Neural cell (in vitro differentiated cells): Measurements from ENCODE around the gene ARL2BP. TPM values are rescaled to one million over a fixed set of nuclear protein-coding genes. Genes with fewer than 3 reads are reported as not detected.

Experiments used
- H2AFZ ChIP-seq: fragments of 200-600, 300-800 bp; sonication (generic), shearing (Covaris generic); 2 replicates; pipeline ENCODE4 v1.6.0; 2014; ENCODE audit warnings: low read depth, mild to moderate bottlenecking, antibody characterized with exemption, low read length, moderate library complexity
- H3F3A ChIP-seq: fragments of 200-600 bp; shearing (Covaris generic); 2 replicates; pipeline ENCODE4 v1.6.1; 2016; ENCODE audit warnings: mild to moderate bottlenecking, moderate library complexity, mixed read lengths, antibody characterized with exemption, low read length; ENCODE audit not compliant: insufficient read depth, poor library complexity, severe bottlenecking
- H3K27ac ChIP-seq: fragments of 200-600, 300-800 bp; sonication (generic), shearing (Covaris generic); 2 replicates; pipeline ENCODE4 v1.5.1; 2014; ENCODE audit warnings: mild to moderate bottlenecking, low read length, moderate library complexity
- H3K27me3 ChIP-seq: fragments of 300-800, 200-600 bp; sonication (generic), shearing (Covaris generic); 2 replicates; pipeline ENCODE4 v1.6.0; 2014; ENCODE audit warnings: mild to moderate bottlenecking, low read depth, low read length, moderate library complexity; ENCODE audit not compliant: insufficient read depth
- H3K36me3 ChIP-seq: fragments of 300-800, 200-600 bp; sonication (generic), shearing (Covaris generic); 2 replicates; pipeline ENCODE4 v1.5.1; 2014; ENCODE audit warnings: mild to moderate bottlenecking, antibody characterized with exemption, low read length, moderate library complexity; ENCODE audit not compliant: insufficient read depth
- H3K4me2 ChIP-seq: fragments of 300-800, 200-600 bp; sonication (generic), shearing (Covaris generic); 2 replicates; pipeline ENCODE4 v1.6.0; 2014; ENCODE audit warnings: mild to moderate bottlenecking, low read length
- H3K4me3 ChIP-seq: fragments of 300-800, 200-600 bp; sonication (generic), shearing (Covaris generic); 2 replicates; pipeline ENCODE4 v1.5.1; 2014; ENCODE audit warnings: mild to moderate bottlenecking, low read length, moderate library complexity
- H3K79me2 ChIP-seq: fragments of 200-600 bp; shearing (Covaris generic); replicated peaks from 2 replicates; pipeline ENCODE4 v1.6.0; 2014; ENCODE audit warnings: mild to moderate bottlenecking, low read length, moderate library complexity; ENCODE audit not compliant: insufficient read depth
- H3K9ac ChIP-seq: fragments of 300-800, 200-600 bp; sonication (generic), shearing (Covaris generic); 2 replicates; pipeline ENCODE4 v1.6.1; 2016; ENCODE audit warnings: mild to moderate bottlenecking, low read length, mixed read lengths
- H3K9me2 ChIP-seq: fragments of 200-600 bp; shearing (Covaris generic); 2 replicates; pipeline ENCODE4 v1.6.1; 2016; ENCODE audit warnings: mild to moderate bottlenecking, low read length, mixed read lengths; ENCODE audit not compliant: insufficient read depth
- H3K9me3 ChIP-seq: fragments of 200-600, 300-800 bp; sonication (generic), shearing (Covaris generic); 2 replicates; pipeline ENCODE4 v1.6.1; 2016; ENCODE audit warnings: mild to moderate bottlenecking, mixed run types, low read length, moderate library complexity, mixed read lengths
- H4K20me1 ChIP-seq: fragments of 200-600 bp; shearing (Covaris generic); 2 replicates; pipeline ENCODE4 v1.6.1; 2016; ENCODE audit warnings: mild to moderate bottlenecking, mixed run types; ENCODE audit not compliant: insufficient read depth
- CTCF ChIP-seq: fragments of 450-650 bp; IDR thresholded peaks from 2 replicates; pipeline ENCODE4 v1.5.1; 2014; ENCODE audit warnings: antibody characterized with exemption, mild to moderate bottlenecking, moderate library complexity; ENCODE audit not compliant: poor library complexity, severe bottlenecking
- EP300 ChIP-seq: fragments of 450-650 bp; conservative IDR thresholded peaks from 2 replicates; pipeline ENCODE4 v1.6.1; 2014; ENCODE audit warnings: antibody characterized with exemption, mild to moderate bottlenecking, moderate library complexity; ENCODE audit not compliant: poor library complexity, severe bottlenecking
- EZH2 ChIP-seq: fragments of 200-600, 300-800 bp; shearing (Covaris generic), sonication (generic); IDR thresholded peaks from 2 replicates; pipeline ENCODE4 v1.6.1; 2014; ENCODE audit warnings: antibody characterized with exemption, low read length, borderline replicate concordance, mild to moderate bottlenecking; ENCODE audit not compliant: insufficient read depth, poor library complexity, severe bottlenecking
- MXI1 ChIP-seq: fragments of 450-650 bp; conservative IDR thresholded peaks from 2 replicates; pipeline ENCODE4 v1.6.1; 2014; ENCODE audit warnings: antibody characterized with exemption, mild to moderate bottlenecking; ENCODE audit not compliant: poor library complexity, severe bottlenecking
- POLR2AphosphoS5 ChIP-seq: IDR thresholded peaks from 2 replicates; pipeline ENCODE4 v1.6.1; 2012
- RAD21 ChIP-seq: fragments of 450-650 bp; conservative IDR thresholded peaks from 2 replicates; pipeline ENCODE4 v1.6.1; 2014; ENCODE audit warnings: antibody characterized with exemption, mild to moderate bottlenecking, moderate library complexity
- REST ChIP-seq: IDR thresholded peaks from 2 replicates; pipeline ENCODE4 v1.6.1; 2012; ENCODE audit warnings: borderline replicate concordance
- SMC3 ChIP-seq: fragments of 450-650 bp; conservative IDR thresholded peaks from 2 replicates; pipeline ENCODE4 v1.6.1; 2014; ENCODE audit warnings: antibody characterized with exemption, mild to moderate bottlenecking, moderate library complexity; ENCODE audit not compliant: poor library complexity
- TAF1 ChIP-seq: IDR thresholded peaks from 2 replicates; pipeline ENCODE4 v1.6.1; 2012; ENCODE audit warnings: low read depth
- polyA plus RNA-seq: library from polyadenylated mRNA; depleted of rRNA; stranded (reverse); fragments of >200 nt; gene quantifications from 2 replicates; pipeline ENCODE4 v1.2.3, GENCODE V29; 2014

The ARL2BP gene
- polyA plus RNA-seq, 1 donor from 2014 or later = 153 TPM

GRCh38 chr16:57261806-57262205 lies 16.7 kb downstream of the ARL2BP start:
- Histone ChIP-seq H3K9ac (no peak overlapping the region), H3K4me2 (no peak overlapping the region), H3K4me3 (no peak overlapping the region), H3K9me2 (no peaks in the 10 kb centered on the region), H2AFZ (no peak overlapping the region), H3K36me3 (no peaks in the 10 kb centered on the region), H3K27ac (no peak overlapping the region), H3F3A (no peaks in the 10 kb centered on the region), H3K9me3 (no peaks in the 10 kb centered on the region), H4K20me1 (no peaks in the 10 kb centered on the region), H3K27me3 (no peaks in the 10 kb centered on the region), H3K79me2 (no peaks in the 10 kb centered on the region)
- TF ChIP-seq CTCF (no peak), SMC3 (no peak), EP300 (no peak), EZH2 (no peak), MXI1 (no peak), TAF1 (no peak), POLR2AphosphoS5 (no peak), RAD21 (no peak), REST (no peak)

GRCh38 chr16:57262841-57263540 lies 17.9 kb downstream of the ARL2BP start:
- Histone ChIP-seq H2AFZ (no peak overlapping the region), H3K79me2 (no peaks in the 10 kb centered on the region), H3K9me2 (no peaks in the 10 kb centered on the region), H3K27me3 (no peaks in the 10 kb centered on the region), H3K27ac (no peak overlapping the region), H3K4me3 (no peak overlapping the region), H3K4me2 (no peak overlapping the region), H3K9me3 (no peaks in the 10 kb centered on the region), H4K20me1 (no peaks in the 10 kb centered on the region), H3K36me3 (no peaks in the 10 kb centered on the region), H3F3A (no peaks in the 10 kb centered on the region), H3K9ac (no peak overlapping the region)
- no peak for TF ChIP-seq RAD21
- no peak for TF ChIP-seq POLR2AphosphoS5
- TF ChIP-seq SMC3 = no peak
- no peak for TF ChIP-seq REST
- no peak for TF ChIP-seq EP300
- TF ChIP-seq EZH2 = no peak
- TF ChIP-seq CTCF = no peak
- TF ChIP-seq MXI1 = no peak
- TF ChIP-seq TAF1 = no peak
